GM12891 (cell line): Measurements from ENCODE around the gene RAP1B.

Experiments
- POLR2A ChIP-seq: IDR thresholded peaks from 2 replicates; pipeline ENCODE4 v1.6.1; 2011; ENCODE audit warnings: low read depth, low read length, control low read depth
- TAF1 ChIP-seq: IDR thresholded peaks from 2 replicates; pipeline ENCODE4 v1.6.1; 2011; ENCODE audit warnings: low read depth, low read length, control low read depth

- no peak for TF ChIP-seq POLR2A
- TF ChIP-seq TAF1 = no peak
Measured at GRCh38 chr12:68608191-68608590, 2.5 kb upstream of the RAP1B start.
